HepG2 (cell line): ENCODE measurements around the gene BBS9. TPM values are rescaled to one million over a fixed set of nuclear protein-coding genes. Genes with fewer than 3 reads are reported as not detected.
A peak's percentile ranks its signal among the peaks of the same experiment; 100 is the strongest.

Experiments used
- ATAC-seq: fragments of 200-7000 bp; cut with Tn5 transposase; 3 replicates; pipeline ENCODE4 v1.9.1; 2020; ENCODE audit warnings: mild to moderate bottlenecking, moderate library complexity
- BruUV-seq: library from RNA; stranded (reverse); fragments of 400-500 nt; replicated peaks from 2 replicates; lab custom pipeline; 2021; lab: Mats Ljungman, UMichigan
- CTCF ChIA-PET: fragments of 300-600 bp; formaldehyde crosslinking; extraction: SDS; loops from one replicate; lab custom pipeline; 2021; ENCODE audit warnings: low total read pairs, inconsistent platforms, low intra/inter-chr PET ratio; lab: Yijun Ruan, JAX
- POLR2A ChIA-PET: fragments of 350-600 bp; sonication (Branson Sonifier 250); formaldehyde crosslinking; loops from one replicate; lab custom pipeline; 2020; ENCODE audit warnings: antibody characterized with exemption, inconsistent platforms; lab: Yijun Ruan, JAX
- DNase-seq: peaks from one replicate; pipeline ENCODE4 v3.0.0-alpha.2; 2015; ENCODE audit warnings: low spot score
- FAIRE-seq: peaks from 3 replicates; lab custom pipeline; 2011; peaks lifted over from hg19 to GRCh38; lab: Jason Lieb, UNC
- H2AFZ ChIP-seq: one replicate; pipeline ENCODE4 v1.6.1; 2011; ENCODE audit warnings: low read length, inconsistent platforms
- H3K27ac ChIP-seq: fragments of 300-600 bp; 3 replicates; pipeline ENCODE4 v1.8.0; 2011; ENCODE audit warnings: mixed run types, mild to moderate bottlenecking, mixed read lengths, low read length, inconsistent platforms; ENCODE audit not compliant: insufficient read depth; ENCODE audit errors: extremely low read length
- H3K27me3 ChIP-seq, 2 experiments: fragments of 200-600 bp in 1 of 2; 2 replicates in 1 of 2; 3 replicates in 1 of 2; pipeline versions ENCODE4 v1.6.0 to v1.8.0; 2011; ENCODE audit warnings: low read length in 2 of 2, mild to moderate bottlenecking in 2 of 2, moderate library complexity in 2 of 2, inconsistent platforms in 1 of 2; ENCODE audit not compliant: insufficient read depth in 2 of 2, control insufficient read depth in 1 of 2
- H3K36me3 ChIP-seq, 2 experiments: fragments of 200-600 bp in 1 of 2; replicated peaks in 1 of 2; 2 replicates in 1 of 2; 3 replicates in 1 of 2; pipeline versions ENCODE4 v1.5.1 to v1.8.0; 2011; ENCODE audit warnings: low read length in 2 of 2, inconsistent platforms in 1 of 2; ENCODE audit not compliant: insufficient read depth in 2 of 2, control insufficient read depth in 1 of 2
- H3K4me1 ChIP-seq: 2 replicates; pipeline ENCODE4 v1.5.1; 2012; ENCODE audit warnings: low read length, inconsistent platforms; ENCODE audit not compliant: insufficient read depth
- H3K4me2 ChIP-seq: 2 replicates; pipeline ENCODE4 v1.6.0; 2011; ENCODE audit warnings: low read depth, low read length, inconsistent platforms
- H3K4me3 ChIP-seq, 3 experiments: fragments of 200-600 bp in 1 of 3; sonication (generic), shearing (Covaris generic) in 1 of 3; replicated peaks in 1 of 3; 2 replicates each; pipeline ENCODE4 v1.5.1; 2011 to 2016; ENCODE audit warnings: low read length in 3 of 3, inconsistent platforms in 2 of 3, low read depth in 2 of 3, mild to moderate bottlenecking in 2 of 3, control low read depth in 1 of 3, mixed read lengths in 1 of 3; ENCODE audit not compliant: insufficient read depth in 1 of 3
- H3K79me2 ChIP-seq: one replicate; pipeline ENCODE4 v1.6.1; 2011; ENCODE audit warnings: low read length, inconsistent platforms; ENCODE audit not compliant: insufficient read depth
- H3K9ac ChIP-seq: 2 replicates; pipeline ENCODE4 v1.6.0; 2011; ENCODE audit warnings: mild to moderate bottlenecking, low read depth, low read length, inconsistent platforms; ENCODE audit not compliant: insufficient read depth
- H3K9me3 ChIP-seq: 2 replicates; pipeline ENCODE4 v1.5.1; 2012; ENCODE audit warnings: mild to moderate bottlenecking, low read length
- H4K20me1 ChIP-seq: 2 replicates; pipeline ENCODE4 v1.6.0; 2011; ENCODE audit warnings: inconsistent platforms, mild to moderate bottlenecking, low read length, moderate library complexity; ENCODE audit not compliant: insufficient read depth
- ATF1 ChIP-seq: IDR thresholded peaks from 2 replicates; pipeline ENCODE4 v1.6.1; 2016; ENCODE audit warnings: mild to moderate bottlenecking, control low read depth
- GATA4 ChIP-seq: sonication (generic); IDR thresholded peaks from 2 replicates; pipeline ENCODE4 v1.6.1; 2016; ENCODE audit warnings: antibody characterized with exemption, low read depth, borderline replicate concordance
- HNRNPL ChIP-seq: fragments of 200-400 bp; formaldehyde crosslinking; IDR thresholded peaks from 2 replicates; pipeline ENCODE4 v1.6.1; 2017; ENCODE audit warnings: mild to moderate bottlenecking, low read depth, low read length
- MTF2 ChIP-seq: sonication (generic); formaldehyde crosslinking; IDR thresholded peaks from 2 replicates; pipeline ENCODE4 v1.5.0; 2020; ENCODE audit warnings: missing genetic modification reagents, borderline replicate concordance
- PHF20 ChIP-seq: sonication (generic); formaldehyde crosslinking; IDR thresholded peaks from 2 replicates; pipeline ENCODE4 v1.5.0; 2020; ENCODE audit warnings: mild to moderate bottlenecking, missing genetic modification reagents
- POGK ChIP-seq: sonication (generic); formaldehyde crosslinking; conservative IDR thresholded peaks from 2 replicates; pipeline ENCODE4 v1.8.0; 2022; ENCODE audit warnings: mild to moderate bottlenecking, moderate library complexity, missing genetic modification reagents
- XRCC5 ChIP-seq: fragments of 200-400 bp; formaldehyde crosslinking; optimal IDR thresholded peaks from 2 replicates; pipeline ENCODE3; 2017; ENCODE audit warnings: mild to moderate bottlenecking, low read length
- ZFX ChIP-seq: sonication (generic); formaldehyde crosslinking; IDR thresholded peaks from 2 replicates; pipeline ENCODE4 v1.4.0; 2020; ENCODE audit warnings: mild to moderate bottlenecking, low read depth, missing genetic modification reagents, moderate library complexity
- ZMYM2 ChIP-seq: sonication (generic); formaldehyde crosslinking; IDR thresholded peaks from 2 replicates; pipeline ENCODE4 v1.8.0; 2022; ENCODE audit warnings: mild to moderate bottlenecking, missing genetic modification reagents
- ZNF121 ChIP-seq: sonication (generic); formaldehyde crosslinking; IDR thresholded peaks from 2 replicates; pipeline ENCODE4 v1.5.0; 2020; ENCODE audit warnings: mild to moderate bottlenecking, missing genetic modification reagents
- ZNF749 ChIP-seq: sonication (generic); formaldehyde crosslinking; IDR thresholded peaks from 2 replicates; pipeline ENCODE4 v1.8.0; 2022; ENCODE audit warnings: mild to moderate bottlenecking, missing genetic modification reagents, moderate library complexity, borderline replicate concordance
- ZNF777 ChIP-seq: sonication (generic); formaldehyde crosslinking; IDR thresholded peaks from 2 replicates; pipeline ENCODE4 v1.4.0; 2020; ENCODE audit warnings: missing genetic modification reagents
- WGBS: methylation state at CpG from one replicate; pipeline ENCODE4 v1.1.6; 2017; ENCODE audit warnings: low lambda C conversion rate; 5-methylcytosine and 5-hydroxymethylcytosine counted together
- in situ Hi-C: cut with HindIII; loops from 2 replicates; pipeline ENCODE4 v1.10.0; 2017; ENCODE audit warnings: low pct_unique_long_range_greater_than_20kb; ENCODE audit not compliant: extremely low pct_ligation_motif_present
- intact Hi-C: fragments of 100-400 bp; cut with micrococcal nuclease; formaldehyde crosslinking; loops from one replicate; pipeline ENCODE4 v1.10.0; 2022; ENCODE audit not compliant: unreplicated experiment
- polyA plus RNA-seq, 8 experiments: library from polyadenylated mRNA; depleted of rRNA in 3 of 8; stranded (reverse) in 7 of 8; unstranded in 1 of 8; fragments of >200 nt; fragmentation: Illumina TruSeq in 4 of 8; extraction: Trizol in 4 of 8; gene quantifications; 2 replicates each; pipeline versions ENCODE4 v1.2.1 to v1.2.3, GENCODE V29; 2011 to 2016; ENCODE audit warnings: low read depth in 4 of 8, missing spikeins in 1 of 8, mixed read lengths in 1 of 8; ENCODE audit not compliant: insufficient read depth in 1 of 8
- total RNA-seq, 5 experiments: library from RNA; depleted of rRNA; stranded (reverse); fragments of >200 nt; fragmentation: Illumina TruSeq; extraction: Trizol; gene quantifications; 2 replicates each; pipeline ENCODE4 v1.2.3, GENCODE V29; 2016; ENCODE audit warnings: low read depth in 1 of 5
- TF ChIP-seq, protein P1 (sequence below): sonication (generic); formaldehyde crosslinking; IDR thresholded peaks from 2 replicates; pipeline ENCODE4 v1.4.0; 2020; ENCODE audit warnings: mild to moderate bottlenecking, missing genetic modification reagents

The BBS9 gene
- total and polyA plus RNA-seq, 2 of the 13 experiments (the other 11 are each of a cell fraction or from before 2014, with no cell fraction given), result 5.1 to 7.8 TPM

DNA sequence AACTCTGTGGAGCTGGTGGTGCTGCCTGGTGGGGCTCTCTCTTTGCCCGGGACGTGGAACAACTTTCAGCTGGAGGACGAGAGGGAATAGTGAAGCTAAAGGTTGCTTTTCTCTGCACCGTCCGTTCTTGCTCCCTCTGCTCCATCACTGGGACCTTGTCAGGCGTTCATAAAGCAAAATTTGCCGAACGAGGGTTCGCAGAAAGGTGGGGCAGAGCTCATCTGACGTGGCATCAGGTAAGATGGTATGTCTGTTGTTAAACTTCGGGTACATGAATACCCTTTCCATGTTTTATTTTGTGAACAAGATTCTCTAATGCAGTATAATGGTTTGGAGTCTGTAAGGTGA is 416 bp downstream of the BBS9 start:
- H3K27ac ChIP-seq, result peak overlapping the region; percentile 75
- POLR2A ChIA-PET, result interaction anchor here (1.2 kb wide), 1 partner anchor 10 kb away, joined by 3 read pairs; no protein-coding TSS in a partner anchor
- H3K36me3 ChIP-seq, result no peaks in the 10 kb centered on the region
- no TSS peak for BruUV-seq
- H3K9me3 ChIP-seq, result no peaks in the 10 kb centered on the region
- in situ Hi-C loops, result no loop called here
- peak overlapping the region; percentile 95 for H3K4me2 ChIP-seq
- H3K79me2 ChIP-seq, result no peaks in the 10 kb centered on the region
- CTCF ChIA-PET, result no interaction called here
- peak; percentile 48 for ATAC-seq
- no peak for DNase-seq
- intact Hi-C loops, result no loop called here
- H3K4me1 ChIP-seq, result peaks cover 29% of the 10 kb centered on the region
- no peaks in the 10 kb centered on the region for H4K20me1 ChIP-seq
- WGBS, result 0% methylated on average over 9 of the region's 11 CpGs
- FAIRE-seq, result no peak
- H3K4me3 ChIP-seq, result peak overlapping the region; percentile 87 to 89 (median 89)
- TF ChIP-seq ZMYM2 (CRISPR knock-in tag), result peak; percentile 7; the same call in 1 of the 2 replicates
- peak; percentile 84 for TF ChIP-seq ZNF777
- TF ChIP-seq ATF1 (CRISPR knock-in tag), result no peak
- H3K27me3 ChIP-seq, result no peaks in the 10 kb centered on the region
- peak overlapping the region; percentile 75 for H3K9ac ChIP-seq
- H2AFZ ChIP-seq, result peak overlapping the region; percentile 74

- H3K27ac ChIP-seq, result peak overlapping the region; percentile 75
Measured at GRCh38 chr7:33130184-33130583, 820 bp downstream of the BBS9 start.

More at GRCh38 chr7:33130184-33130583, 820 bp downstream of the BBS9 start:
- peak overlapping the region; percentile 87 to 89 (median 89) for H3K4me3 ChIP-seq
- H3K9ac ChIP-seq, result peak overlapping the region; percentile 75
- in situ Hi-C loops, result no loop called here
- 23% methylated on average over 3 of the region's 3 CpGs for WGBS
- FAIRE-seq (no peak), ATAC-seq (no peak), DNase-seq (no peak)
- no peaks in the 10 kb centered on the region for H3K36me3 ChIP-seq
- H3K9me3 ChIP-seq, result no peaks in the 10 kb centered on the region
- H3K79me2 ChIP-seq, result no peaks in the 10 kb centered on the region
- BruUV-seq, result TSS peak; percentile 71
- intact Hi-C loops, result no loop called here
- no peaks in the 10 kb centered on the region for H4K20me1 ChIP-seq
- no peak for TF ChIP-seq MTF2 (CRISPR knock-in tag)
- no peak for TF ChIP-seq ZFX (CRISPR knock-in tag)
- TF ChIP-seq, protein P1, sequence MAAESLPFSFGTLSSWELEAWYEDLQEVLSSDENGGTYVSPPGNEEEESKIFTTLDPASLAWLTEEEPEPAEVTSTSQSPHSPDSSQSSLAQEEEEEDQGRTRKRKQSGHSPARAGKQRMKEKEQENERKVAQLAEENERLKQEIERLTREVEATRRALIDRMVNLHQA, result no peak
- no peak for TF ChIP-seq XRCC5
- TF ChIP-seq ZNF749 (CRISPR knock-in tag), result no peak
- TF ChIP-seq ZNF121 (CRISPR knock-in tag), result no peak
- TF ChIP-seq GATA4, result no peak
- no peak for TF ChIP-seq PHF20
- no peak for TF ChIP-seq POGK
- TF ChIP-seq HNRNPL, result no peak
- POLR2A ChIA-PET, result interaction anchor here (1.2 kb wide), 1 partner anchor 9 kb away, joined by 3 read pairs; no protein-coding TSS in a partner anchor
- peaks cover 29% of the 10 kb centered on the region for H3K4me1 ChIP-seq
- H2AFZ ChIP-seq, result peak overlapping the region; percentile 74
- H3K4me2 ChIP-seq, result peak overlapping the region; percentile 95
- no peaks in the 10 kb centered on the region for H3K27me3 ChIP-seq
- CTCF ChIA-PET, result no interaction called here
